ENCODE measurements around the gene TRIB2. TPM values are rescaled to one million over a fixed set of nuclear protein-coding genes. Genes with fewer than 3 reads are reported as not detected.

Gene TRIB2
- polyA plus RNA-seq, 3 donors = 0.29 to 2.6 (median 0.51) TPM

GRCh38 chr2:12791906-12792305 is 75.2 kb downstream of the TRIB2 start:
- H3K4me1 Mint-ChIP-seq = no peaks in the 10 kb centered on the region
- no CpG with 5 or more reads among the region's 3 CpGs for WGBS (ENCODE audit: insufficient coverage)
- peaks cover 0 to 8% (median 3%) of the 10 kb centered on the region in 7 donors for H3K9me3 Mint-ChIP-seq
- H3K4me3 Mint-ChIP-seq = no peak overlapping the region
- no peak for TF ChIP-seq CTCF (IDR thresholded peaks at IDR 0.05)
- Histone ChIP-seq H3K36me3 (replicated peaks in 1 of 2; ENCODE audit: control insufficient read depth in 1 of 2, insufficient read depth in 2 of 2, low read length in 2 of 2) (no peaks in the 10 kb centered on the region), H4K20me1 (ENCODE audit: insufficient read depth, low read length) (no peaks in the 10 kb centered on the region), H2AFZ (ENCODE audit: insufficient read depth, low read depth, low read length, poor library complexity, severe bottlenecking) (no peak overlapping the region), H3K4me2 (replicated peaks; ENCODE audit: extremely low read depth, low read length, poor library complexity, severe bottlenecking) (no peak overlapping the region), H3K9me3 (replicated peaks in 1 of 2; ENCODE audit: control insufficient read depth in 1 of 2, insufficient read depth in 1 of 2, low read length in 2 of 2) (no peaks in the 10 kb centered on the region), H3K4me3 (replicated peaks in 1 of 3; ENCODE audit: low read depth in 2 of 3, low read length in 3 of 3) (no peak overlapping the region), H3K27me3 (ENCODE audit: control insufficient read depth in 2 of 2, insufficient read depth in 2 of 2, low read length in 2 of 2) (no peaks in the 10 kb centered on the region), H3K9ac (ENCODE audit: insufficient read depth, low read length, poor library complexity, severe bottlenecking) (no peak overlapping the region), H3K79me2 (ENCODE audit: insufficient read depth, low read length) (no peaks in the 10 kb centered on the region), H3K27ac (ENCODE audit: low read depth in 1 of 2, low read length in 2 of 2) (no peak overlapping the region), H3K4me1 (ENCODE audit: control insufficient read depth in 1 of 2, insufficient read depth in 2 of 2, low read length in 2 of 2) (no peaks in the 10 kb centered on the region)
- H3K27me3 Mint-ChIP-seq (ENCODE audit: low read depth in 3 of 3) = peaks cover 0 to 2% (median 0%) of the 10 kb centered on the region in 3 donors
- no peak for DNase-seq
- intact Hi-C loops (cut with micrococcal nuclease) = no loop called here
- H3K36me3 Mint-ChIP-seq = no peaks in the 10 kb centered on the region
- H3K27ac Mint-ChIP-seq = no peak overlapping the region

Small RNA genes within 50 kb of the gene (small RNA-seq; reads per million reads assigned to genes)
- gene MIR3125 (ENCODE audit: insufficient read length, low read depth) = not detected
